Stimulated activated naive CD8-positive, alpha-beta T cell treated with anti-CD3 and anti-CD28 coated beads, Interleukin-15, Interleukin-2, amounts not matched to agents 100 ng/mL and 50 ng/mL, for 24 hours (primary cell): Measurements from ENCODE around the gene ANKRD33.

Source experiments
- H3K27ac Mint-ChIP-seq: one replicate; pipeline ENCODE4 v1.8.0; 2021; ENCODE audit warnings: mild to moderate bottlenecking, mixed read lengths
- H3K27me3 Mint-ChIP-seq: one replicate; pipeline ENCODE4 v1.8.0; 2021; ENCODE audit warnings: mixed read lengths
- H3K36me3 Mint-ChIP-seq: one replicate; pipeline ENCODE4 v1.8.0; 2021; ENCODE audit warnings: low read depth, mixed read lengths
- H3K4me1 Mint-ChIP-seq: one replicate; pipeline ENCODE4 v1.8.0; 2021; ENCODE audit warnings: low read depth, mixed read lengths
- H3K4me3 Mint-ChIP-seq: one replicate; pipeline ENCODE4 v1.8.0; 2021; ENCODE audit warnings: mild to moderate bottlenecking, mixed read lengths
- H3K9me3 Mint-ChIP-seq: one replicate; pipeline ENCODE4 v1.8.0; 2021; ENCODE audit warnings: mixed read lengths

Gene ANKRD33

DNA sequence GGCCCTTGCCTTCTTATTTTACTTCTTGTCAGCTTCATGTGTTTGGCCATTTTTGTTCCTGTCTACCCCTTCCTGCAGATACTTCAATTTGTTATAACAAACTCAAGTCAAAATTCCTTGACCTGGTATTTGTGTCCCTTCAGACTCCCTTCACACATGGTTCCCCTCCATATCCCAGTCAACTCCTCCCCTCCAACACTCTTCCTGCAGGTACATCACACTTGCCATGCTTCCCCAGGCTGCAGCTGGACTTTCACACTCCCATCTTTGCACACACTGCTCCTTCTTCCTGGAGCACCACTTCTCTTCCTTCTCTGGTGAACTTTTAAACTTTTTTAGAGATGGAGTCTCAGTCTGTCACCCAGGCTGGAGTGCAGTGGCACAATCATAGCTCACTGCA is 20.5 kb upstream of the ANKRD33 start:
- peaks cover 65% of the 10 kb centered on the region for H3K27me3 Mint-ChIP-seq
- no peaks in the 10 kb centered on the region for H3K9me3 Mint-ChIP-seq
- H3K4me3 Mint-ChIP-seq, result no peak overlapping the region
- H3K4me1 Mint-ChIP-seq, result peaks cover 33% of the 10 kb centered on the region
- H3K36me3 Mint-ChIP-seq, result no peaks in the 10 kb centered on the region
- no peak overlapping the region for H3K27ac Mint-ChIP-seq

DNA sequence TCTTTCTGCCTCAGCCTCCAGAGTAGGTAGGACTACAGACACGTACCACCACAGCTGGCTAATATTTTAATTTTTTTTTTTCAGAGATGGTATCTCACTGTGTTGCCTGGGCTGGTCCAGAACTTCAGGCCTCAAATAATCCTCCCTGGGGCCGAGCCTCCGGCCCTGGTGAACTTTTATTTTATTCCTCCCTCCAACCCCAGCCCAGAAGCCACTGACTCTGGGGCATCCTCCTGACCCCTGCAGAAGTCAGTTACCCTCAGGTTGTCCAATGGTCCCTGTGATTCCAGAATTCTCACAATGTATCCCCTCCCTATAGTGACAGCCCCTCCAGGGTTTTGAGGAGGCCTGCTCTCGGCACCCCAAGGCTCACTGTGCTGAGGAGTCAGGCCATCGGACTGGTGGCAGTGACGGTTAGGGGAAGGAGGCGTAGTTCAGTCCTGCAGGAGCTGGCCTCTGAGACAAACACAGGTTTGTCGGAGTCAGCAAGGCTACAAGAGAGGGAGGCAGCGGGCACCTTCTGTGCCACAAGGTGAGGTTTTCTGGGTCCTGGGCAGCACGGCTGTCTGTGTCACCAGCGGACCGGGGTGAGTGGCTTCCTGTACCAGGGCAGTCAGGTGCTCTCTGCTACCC is 20.0 kb upstream of the ANKRD33 start:
- Mint-ChIP-seq H3K9me3 (no peaks in the 10 kb centered on the region), H3K27ac (no peak overlapping the region), H3K27me3 (peaks cover 65% of the 10 kb centered on the region), H3K36me3 (no peaks in the 10 kb centered on the region), H3K4me1 (peaks cover 33% of the 10 kb centered on the region), H3K4me3 (no peak overlapping the region)

DNA sequence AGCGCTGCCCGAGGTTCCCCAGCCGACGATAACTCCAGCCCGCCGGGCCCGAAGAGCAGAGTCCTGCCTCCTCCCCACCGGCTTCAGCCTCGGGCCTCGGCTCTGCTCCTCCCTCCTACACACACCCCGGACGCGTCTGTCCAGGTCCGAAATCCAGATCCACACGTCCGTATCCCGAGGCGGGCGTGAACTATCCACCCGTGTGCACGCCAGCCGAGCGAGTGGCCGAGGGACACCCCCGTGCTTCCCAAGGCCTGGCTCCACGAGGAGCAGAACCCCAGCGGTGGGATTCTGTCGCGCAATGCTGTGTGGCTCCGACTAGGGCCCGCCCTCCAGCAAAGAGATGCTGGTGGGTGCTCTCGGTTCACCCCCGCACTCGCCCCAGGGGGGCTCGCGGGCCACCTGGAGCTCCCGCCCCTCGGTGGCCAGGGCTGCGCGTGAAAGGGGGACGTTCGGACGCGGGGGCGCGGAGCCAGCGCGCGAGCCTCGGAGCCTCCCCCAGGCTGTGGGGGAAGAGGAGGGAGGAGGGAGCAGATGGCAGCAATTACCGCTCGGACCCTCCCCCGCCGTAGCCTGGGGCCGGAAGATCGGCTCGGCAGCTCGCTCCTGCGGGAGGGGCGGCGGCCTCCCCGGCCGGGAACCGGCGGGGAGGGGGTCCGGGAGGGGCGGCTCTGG is 18.9 kb upstream of the ANKRD33 start:
- Mint-ChIP-seq H3K4me3 (peak overlapping the region; percentile 25), H3K27me3 (peaks cover 61% of the 10 kb centered on the region), H3K4me1 (peaks cover 26% of the 10 kb centered on the region), H3K36me3 (no peaks in the 10 kb centered on the region), H3K27ac (no peak overlapping the region), H3K9me3 (no peaks in the 10 kb centered on the region)

DNA sequence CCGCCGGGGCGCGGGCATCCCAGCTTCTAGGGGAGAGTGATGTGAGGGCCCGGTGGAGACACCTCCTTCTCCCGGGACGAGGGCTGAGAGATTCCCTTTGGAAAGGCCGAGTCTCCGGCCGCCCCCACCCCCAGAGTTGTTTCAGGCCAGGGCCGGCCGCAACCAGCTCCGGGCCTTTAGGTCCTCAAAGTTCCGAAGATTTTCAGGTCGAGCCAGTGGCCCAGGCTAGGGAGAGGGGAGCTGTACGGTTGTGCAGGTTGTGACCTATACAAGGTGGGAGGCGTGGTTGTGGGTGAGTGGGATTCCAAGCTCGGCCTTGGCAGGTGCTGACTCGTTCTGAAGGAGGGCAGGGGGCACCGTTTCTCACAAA is 18.4 kb upstream of the ANKRD33 start:
- Mint-ChIP-seq H3K9me3 (no peaks in the 10 kb centered on the region), H3K4me3 (no peak overlapping the region), H3K27ac (no peak overlapping the region), H3K4me1 (peaks cover 24% of the 10 kb centered on the region), H3K27me3 (peaks cover 62% of the 10 kb centered on the region), H3K36me3 (no peaks in the 10 kb centered on the region)

DNA sequence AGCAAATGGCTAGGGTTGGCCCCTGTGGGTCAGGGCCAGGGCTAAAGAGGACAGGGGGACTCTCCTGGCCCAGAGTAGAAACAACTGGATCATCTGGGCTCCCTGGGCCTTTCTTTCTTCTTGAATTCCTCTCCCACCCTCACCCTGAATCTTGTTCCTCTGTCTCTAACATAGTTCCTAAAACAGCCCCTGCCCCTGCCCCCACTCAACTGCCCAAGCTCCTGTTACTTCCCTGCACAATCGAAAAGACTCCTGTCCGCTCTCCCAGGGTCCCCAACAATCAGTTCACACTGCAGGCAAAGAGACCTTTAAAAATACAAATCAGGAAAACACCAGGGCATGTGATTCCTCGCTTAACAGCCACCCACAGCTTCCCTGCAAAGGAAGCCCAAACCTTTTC is 18.0 kb upstream of the ANKRD33 start:
- Mint-ChIP-seq H3K4me1 (peaks cover 21% of the 10 kb centered on the region), H3K9me3 (no peaks in the 10 kb centered on the region), H3K36me3 (no peaks in the 10 kb centered on the region), H3K4me3 (no peak overlapping the region), H3K27ac (no peak overlapping the region), H3K27me3 (peaks cover 57% of the 10 kb centered on the region)

DNA sequence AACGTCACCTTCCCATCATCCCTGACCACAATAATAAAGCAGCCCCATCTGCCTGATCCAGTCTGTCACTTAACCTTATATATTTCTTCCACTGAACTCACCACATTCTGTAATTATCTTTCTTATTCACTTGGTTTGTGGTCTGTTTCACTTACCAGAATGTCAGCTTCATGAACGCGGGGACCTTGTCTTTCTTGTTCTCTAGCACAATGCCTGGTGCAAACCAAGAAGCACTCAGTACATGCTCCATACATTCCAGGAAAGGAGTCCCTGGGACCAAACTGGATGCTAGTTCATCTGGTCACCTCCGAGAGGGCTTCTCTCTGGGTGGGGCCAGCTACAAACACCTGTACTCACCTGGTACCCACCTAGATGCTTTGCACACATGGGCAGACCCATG is 17.4 kb upstream of the ANKRD33 start:
- Mint-ChIP-seq H3K27me3 (peaks cover 51% of the 10 kb centered on the region), H3K4me3 (no peak overlapping the region), H3K36me3 (no peaks in the 10 kb centered on the region), H3K27ac (no peak overlapping the region), H3K9me3 (no peaks in the 10 kb centered on the region), H3K4me1 (peaks cover 21% of the 10 kb centered on the region)

DNA sequence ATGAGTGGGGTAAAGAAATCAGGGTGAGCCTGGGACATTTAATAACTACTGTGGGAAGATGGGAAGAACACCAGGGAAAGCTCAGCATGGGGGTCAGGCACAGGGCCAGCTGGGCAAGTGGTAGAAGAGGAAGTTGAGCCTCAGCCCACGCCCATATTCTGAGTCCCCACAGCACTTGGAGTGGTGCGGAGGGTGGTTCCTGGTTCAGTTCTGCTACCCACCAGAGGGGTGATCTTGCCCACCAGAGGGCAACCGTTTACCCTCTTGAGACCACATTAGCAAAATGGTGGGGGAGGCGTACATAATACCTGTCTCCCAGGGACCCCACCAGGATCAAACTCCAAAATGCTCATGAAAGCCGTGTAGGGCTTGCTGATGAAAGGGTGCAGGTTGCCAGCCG is 16.8 kb upstream of the ANKRD33 start:
- Mint-ChIP-seq H3K27me3 (peaks cover 46% of the 10 kb centered on the region), H3K36me3 (no peaks in the 10 kb centered on the region), H3K4me1 (peaks cover 21% of the 10 kb centered on the region), H3K4me3 (no peak overlapping the region), H3K9me3 (no peaks in the 10 kb centered on the region), H3K27ac (no peak overlapping the region)

DNA sequence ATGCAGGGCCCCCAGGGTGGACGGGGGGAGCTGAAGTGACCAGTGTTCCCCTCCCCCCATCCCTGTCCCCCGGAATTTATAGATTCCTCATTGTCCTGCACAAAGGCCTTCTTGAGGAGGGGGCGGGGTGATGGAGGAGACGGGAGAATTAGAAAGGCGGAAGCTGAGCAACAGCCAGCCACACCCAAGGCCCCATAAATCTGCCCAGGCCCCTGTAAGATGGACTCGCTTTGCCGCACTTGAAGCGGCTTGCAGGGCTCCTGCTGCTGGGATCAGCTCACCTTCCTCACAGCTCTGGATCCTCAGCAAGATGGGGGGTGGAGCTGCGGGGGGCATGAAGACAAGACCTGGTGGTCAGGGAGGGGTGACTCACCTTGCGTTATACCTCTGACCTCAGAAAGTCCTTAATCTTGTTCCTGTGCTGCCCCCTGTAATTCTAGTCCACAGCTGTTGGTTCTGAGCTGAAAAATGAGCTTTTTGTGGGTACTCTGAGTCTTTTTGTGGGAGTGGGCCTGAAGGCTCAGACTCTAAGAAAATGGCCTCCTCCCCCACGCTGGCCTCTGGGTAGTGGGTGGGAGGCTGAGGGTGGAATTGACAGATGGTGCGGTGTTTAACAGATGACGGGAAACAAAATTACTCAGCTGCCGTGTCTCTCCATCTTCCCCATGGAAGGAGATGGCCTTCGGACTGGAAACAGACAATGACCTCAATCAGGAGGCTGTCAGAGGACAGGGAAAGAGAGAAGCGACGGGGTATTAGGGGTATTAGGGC is 15.8 kb upstream of the ANKRD33 start:
- Mint-ChIP-seq H3K4me3 (no peak overlapping the region), H3K4me1 (peaks cover 21% of the 10 kb centered on the region), H3K27ac (no peak overlapping the region), H3K36me3 (no peaks in the 10 kb centered on the region), H3K9me3 (no peaks in the 10 kb centered on the region), H3K27me3 (peaks cover 43% of the 10 kb centered on the region)

DNA sequence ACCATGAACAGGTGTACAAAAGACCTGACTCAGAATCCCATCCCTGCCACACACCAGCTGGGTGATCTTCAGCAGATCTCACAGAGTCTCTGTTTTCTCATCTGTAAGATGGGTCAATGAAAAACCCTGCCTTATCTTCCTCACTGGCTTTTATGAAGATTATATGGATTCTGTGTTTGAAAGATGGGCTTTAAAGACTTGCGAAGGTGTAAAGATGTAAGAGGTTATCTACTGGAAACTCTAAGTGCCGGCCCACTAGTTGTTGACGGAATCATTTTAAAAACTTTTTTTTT is 15.3 kb upstream of the ANKRD33 start:
- Mint-ChIP-seq H3K27me3 (peaks cover 38% of the 10 kb centered on the region), H3K4me1 (peaks cover 21% of the 10 kb centered on the region), H3K9me3 (no peaks in the 10 kb centered on the region), H3K36me3 (no peaks in the 10 kb centered on the region), H3K27ac (no peak overlapping the region), H3K4me3 (no peak overlapping the region)

DNA sequence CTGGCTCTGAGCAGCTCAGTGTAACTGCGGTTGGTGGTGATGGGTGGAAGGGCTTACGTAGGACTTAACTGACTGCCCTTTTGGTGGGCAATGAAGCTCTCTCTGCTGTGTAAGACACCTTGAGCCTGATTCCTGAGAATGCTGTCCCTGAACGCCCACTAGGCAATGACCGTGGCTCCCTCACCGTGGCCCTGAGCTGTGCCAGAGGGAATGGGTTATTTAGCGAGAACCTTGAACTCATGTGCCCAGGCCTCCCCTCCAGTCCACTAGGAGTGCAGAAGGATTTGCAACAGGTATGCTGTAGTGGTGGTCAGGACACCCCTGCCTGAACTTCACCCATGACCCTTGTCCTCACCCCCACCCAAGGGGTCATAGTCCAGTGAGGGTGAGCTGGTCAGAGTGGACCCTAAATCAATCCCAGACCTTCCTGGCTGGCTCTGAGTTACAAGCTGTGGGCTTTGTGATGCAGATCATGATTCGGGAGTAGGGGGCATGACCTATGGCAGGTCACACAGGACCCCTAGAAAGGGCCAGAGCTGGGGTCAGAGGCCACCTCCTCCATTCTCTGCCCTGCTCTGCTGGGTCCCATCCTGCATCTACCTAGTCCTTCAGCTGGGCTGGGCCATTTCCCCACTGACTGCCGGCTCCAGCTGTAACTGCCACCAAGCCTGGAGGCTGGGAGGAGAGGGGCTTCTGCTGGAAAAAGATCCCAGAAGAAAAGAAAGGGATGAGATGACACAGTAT is 14.5 kb upstream of the ANKRD33 start:
- Mint-ChIP-seq H3K9me3 (no peaks in the 10 kb centered on the region), H3K27ac (no peak overlapping the region), H3K36me3 (no peaks in the 10 kb centered on the region), H3K4me1 (peaks cover 16% of the 10 kb centered on the region), H3K4me3 (no peak overlapping the region), H3K27me3 (peaks cover 32% of the 10 kb centered on the region)

DNA sequence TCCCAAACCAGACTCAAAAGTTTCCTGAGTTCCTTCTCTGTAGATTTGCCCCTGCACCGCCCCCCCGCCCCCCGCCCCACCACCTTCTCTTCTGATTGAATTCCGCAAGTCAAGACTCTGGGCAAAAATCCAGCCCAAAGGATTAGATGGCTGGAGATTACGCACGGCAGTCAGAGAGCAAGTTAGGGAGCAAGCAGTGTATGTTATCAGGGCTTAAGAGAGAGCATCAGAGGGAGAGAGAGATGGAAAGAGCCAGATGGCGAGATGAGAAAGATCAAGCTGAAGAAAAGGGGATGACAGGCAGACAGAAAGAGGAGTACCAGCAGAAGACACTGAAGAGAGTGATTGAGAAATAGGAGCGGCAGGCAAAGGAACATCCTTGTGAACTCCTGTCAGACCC is 13.9 kb upstream of the ANKRD33 start:
- Mint-ChIP-seq H3K4me1 (peaks cover 15% of the 10 kb centered on the region), H3K27ac (no peak overlapping the region), H3K4me3 (no peak overlapping the region), H3K36me3 (no peaks in the 10 kb centered on the region), H3K9me3 (no peaks in the 10 kb centered on the region), H3K27me3 (peaks cover 29% of the 10 kb centered on the region)

DNA sequence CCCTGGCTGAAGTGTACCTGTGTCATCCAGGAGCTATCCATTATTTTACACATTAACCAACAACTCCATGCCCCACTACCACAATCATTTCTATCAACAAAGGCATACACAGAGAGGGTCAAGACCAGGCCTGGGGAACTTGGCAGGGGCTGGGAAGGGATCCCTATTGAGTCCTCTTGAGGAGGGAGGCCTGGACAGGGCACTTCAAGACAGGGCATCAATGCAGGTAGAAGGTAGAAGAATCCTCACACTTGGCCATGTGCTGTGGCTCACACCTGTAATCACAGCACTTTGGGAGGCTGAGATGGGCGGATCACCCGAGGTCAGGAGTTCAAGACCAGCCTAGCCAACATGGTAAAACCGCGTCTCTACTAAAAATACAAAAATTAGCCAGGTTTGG is 13.4 kb upstream of the ANKRD33 start:
- Mint-ChIP-seq H3K27me3 (peaks cover 32% of the 10 kb centered on the region), H3K4me3 (no peak overlapping the region), H3K36me3 (no peaks in the 10 kb centered on the region), H3K4me1 (peaks cover 15% of the 10 kb centered on the region), H3K9me3 (no peaks in the 10 kb centered on the region), H3K27ac (no peak overlapping the region)

DNA sequence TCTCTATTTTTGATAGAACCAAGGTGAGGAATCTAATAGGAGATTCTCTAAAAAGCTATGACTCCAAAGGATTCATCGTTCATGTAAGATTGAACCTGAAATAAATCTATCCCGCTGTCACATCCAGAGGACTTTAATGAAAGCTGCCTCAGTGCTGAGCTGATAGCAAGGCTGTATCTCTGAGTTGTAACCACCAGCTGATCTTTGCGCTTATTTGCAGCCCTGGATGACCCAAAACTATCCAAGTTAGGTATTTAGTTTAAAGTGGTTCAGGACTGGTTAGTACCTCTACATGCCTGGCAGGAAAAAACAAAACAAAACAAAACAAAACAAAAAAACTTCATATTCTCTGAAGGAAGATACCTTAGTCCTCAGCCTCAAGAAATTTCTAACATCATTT is 8.8 kb upstream of the ANKRD33 start:
- peaks cover 8% of the 10 kb centered on the region for H3K27me3 Mint-ChIP-seq
- no peaks in the 10 kb centered on the region for H3K36me3 Mint-ChIP-seq
- no peak overlapping the region for H3K4me3 Mint-ChIP-seq
- no peak overlapping the region for H3K27ac Mint-ChIP-seq
- no peaks in the 10 kb centered on the region for H3K4me1 Mint-ChIP-seq
- H3K9me3 Mint-ChIP-seq, result no peaks in the 10 kb centered on the region

DNA sequence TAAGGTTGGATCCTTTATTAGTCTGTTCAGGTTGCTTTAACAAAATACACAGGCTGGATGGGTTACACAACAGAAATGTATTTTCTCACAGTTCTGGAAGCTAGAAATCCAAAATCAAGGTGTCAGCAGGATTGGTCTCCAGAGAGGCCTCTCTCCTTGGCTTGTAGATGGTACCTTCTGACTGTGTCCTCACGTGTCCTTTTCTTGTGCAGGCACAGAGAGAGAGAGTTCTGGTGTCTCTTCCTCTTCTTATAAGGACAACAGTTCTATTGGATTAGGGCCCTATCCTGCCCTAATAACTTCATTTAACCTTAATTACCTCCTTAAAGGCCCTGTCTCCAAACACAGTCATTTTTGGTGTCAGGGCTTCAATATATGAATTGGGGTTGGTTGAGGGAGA is 4.6 kb upstream of the ANKRD33 start:
- Mint-ChIP-seq H3K36me3 (no peaks in the 10 kb centered on the region), H3K4me3 (no peak overlapping the region), H3K4me1 (peaks cover 13% of the 10 kb centered on the region), H3K9me3 (peaks cover 5% of the 10 kb centered on the region), H3K27ac (no peak overlapping the region), H3K27me3 (peaks cover 7% of the 10 kb centered on the region)

DNA sequence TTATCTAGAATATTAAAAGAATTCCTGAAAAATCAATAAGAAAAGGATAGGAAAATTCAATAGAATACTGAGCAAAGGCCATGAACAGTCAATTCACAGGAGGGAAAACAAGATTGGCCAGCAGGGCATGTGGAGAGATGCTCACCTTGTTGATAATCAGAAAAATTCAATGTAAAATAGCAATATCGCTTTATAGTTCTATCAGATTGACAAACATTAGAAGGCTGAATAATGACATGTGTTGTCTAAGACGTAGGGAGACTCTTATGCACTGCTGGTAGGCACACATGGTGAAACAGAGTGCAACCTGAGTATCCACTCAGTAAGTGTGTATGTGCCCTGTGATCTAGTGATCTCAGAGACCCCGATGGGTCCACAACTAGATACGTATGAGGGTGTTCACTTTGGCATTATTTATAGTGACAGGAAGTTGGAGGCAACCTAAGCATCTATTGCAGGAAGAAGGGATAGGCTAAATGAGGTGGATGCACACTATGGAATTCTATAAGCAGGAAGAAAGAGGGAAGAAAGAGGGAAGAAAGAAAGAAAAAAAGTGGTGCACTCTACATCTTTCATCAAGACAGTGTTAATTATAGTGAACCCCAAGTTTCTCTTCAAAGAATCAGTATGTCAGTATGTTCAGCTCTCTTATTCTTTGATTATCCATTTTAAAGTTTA is 3.8 kb upstream of the ANKRD33 start:
- Mint-ChIP-seq H3K27ac (no peak overlapping the region), H3K36me3 (no peaks in the 10 kb centered on the region), H3K9me3 (peaks cover 5% of the 10 kb centered on the region), H3K4me3 (no peak overlapping the region), H3K4me1 (peaks cover 13% of the 10 kb centered on the region), H3K27me3 (peaks cover 2% of the 10 kb centered on the region)
